Esophagus mucosa (tissue), 1 donor: Measurements from ENCODE around the gene PTPN1. TPM values are rescaled to one million over a fixed set of nuclear protein-coding genes. Genes with fewer than 3 reads are reported as not detected.
"Not testable (repeated sequence)": the region's sequence is repeated elsewhere in the genome, so short reads cannot be mapped to it uniquely, and the experiment has no call there.

Source experiments
- ATAC-seq: fragments of 200-7000 bp; cut with Tn5 transposase; one replicate; pipeline ENCODE4 v1.9.1; 2020
- total RNA-seq: library from RNA; stranded (reverse); gene quantifications from one replicate; pipeline ENCODE4 v1.2.4, GENCODE V29; 2023
- donor health status: DM: yes; HTN: yes; CAD: no.

Gene PTPN1
- total RNA-seq, 1 donor from 2014 or later = 23.3 TPM

GRCh38 chr20:50559856-50560638 lies 49.9 kb downstream of the PTPN1 start:
- ATAC-seq = no peak

DNA sequence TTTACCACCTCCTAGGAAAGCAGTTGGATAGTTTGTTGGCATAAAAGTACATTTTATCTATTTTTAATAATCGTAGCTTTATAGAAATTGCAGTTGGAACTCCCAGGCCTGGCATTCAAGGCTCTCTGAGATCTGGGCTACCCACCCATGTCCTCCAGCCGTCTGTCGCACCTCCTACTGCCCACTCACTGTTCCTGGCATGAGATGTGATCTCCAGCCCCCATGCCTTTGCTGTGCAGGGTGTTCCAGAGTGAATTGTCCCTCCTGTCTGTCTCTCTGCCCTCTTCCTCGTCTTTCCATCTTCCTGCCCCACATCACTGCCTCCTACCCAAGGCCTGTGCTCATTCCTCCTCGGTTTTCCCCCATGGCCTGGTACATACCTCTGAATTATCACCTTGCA lies 50.7 kb downstream of the PTPN1 start:
- ATAC-seq = peak; percentile 3

DNA sequence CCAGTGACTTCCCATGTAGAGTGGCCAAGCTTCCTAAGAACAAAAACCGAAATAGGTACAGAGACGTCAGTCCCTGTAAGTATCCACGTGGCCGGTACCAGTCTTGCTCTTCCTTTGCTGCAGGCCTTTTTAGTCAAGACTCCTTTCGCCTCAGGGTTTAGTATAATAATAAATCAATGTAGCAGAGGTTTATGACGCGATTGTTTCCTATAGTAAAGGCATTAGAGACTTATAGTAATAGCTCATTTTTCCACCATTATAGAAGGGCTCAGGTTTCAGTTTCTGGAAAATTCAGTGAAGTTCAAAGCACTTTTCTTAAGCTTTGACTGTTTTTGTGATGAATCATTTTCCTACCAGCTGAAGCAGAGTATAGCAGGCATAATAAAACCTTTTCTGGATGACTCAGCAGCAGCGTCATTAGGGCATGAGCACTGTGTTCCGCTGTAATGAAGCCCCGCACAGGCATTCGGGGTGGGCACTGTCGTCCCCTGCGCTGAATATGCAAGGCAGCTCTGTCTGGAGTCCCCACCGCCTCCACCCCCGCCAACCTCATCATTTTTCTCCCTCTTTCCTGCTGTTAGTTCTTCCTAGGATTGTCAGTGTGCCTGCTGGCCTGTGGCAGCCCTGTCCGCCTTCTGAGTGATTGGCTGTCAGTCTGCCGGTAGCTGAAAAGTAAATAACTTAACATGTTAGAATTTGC lies 51.3 kb downstream of the PTPN1 start:
- peak; percentile 83 for ATAC-seq

GRCh38 chr20:50562262-50562701 lies 52.1 kb downstream of the PTPN1 start:
- no peak for ATAC-seq

GRCh38 chr20:50563133-50563944 lies 53.2 kb downstream of the PTPN1 start:
- ATAC-seq = no peak

- ATAC-seq = no peak
These were observed 55.2 kb downstream of the PTPN1 start for GRCh38 chr20:50565383-50565782.

DNA sequence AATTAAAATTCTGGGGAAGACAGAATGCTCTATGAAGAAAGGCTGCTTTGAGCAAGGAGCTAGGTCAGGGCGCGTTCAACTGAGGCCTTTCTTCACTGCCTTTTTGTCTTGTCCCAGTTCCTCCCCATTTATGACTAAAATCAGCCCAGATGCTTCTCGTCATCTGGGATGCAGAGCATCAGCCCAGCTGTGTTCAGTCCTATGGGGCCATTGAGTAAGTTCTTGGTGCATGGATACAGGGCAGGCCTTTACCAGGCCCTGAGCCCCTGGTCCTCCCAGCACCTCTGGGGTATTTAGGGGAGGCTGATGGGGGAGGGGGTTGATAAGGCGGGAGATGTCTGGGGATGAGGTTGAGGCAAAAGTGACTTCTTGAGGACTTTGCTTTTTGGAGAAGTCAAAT lies 55.7 kb downstream of the PTPN1 start:
- no peak for ATAC-seq

DNA sequence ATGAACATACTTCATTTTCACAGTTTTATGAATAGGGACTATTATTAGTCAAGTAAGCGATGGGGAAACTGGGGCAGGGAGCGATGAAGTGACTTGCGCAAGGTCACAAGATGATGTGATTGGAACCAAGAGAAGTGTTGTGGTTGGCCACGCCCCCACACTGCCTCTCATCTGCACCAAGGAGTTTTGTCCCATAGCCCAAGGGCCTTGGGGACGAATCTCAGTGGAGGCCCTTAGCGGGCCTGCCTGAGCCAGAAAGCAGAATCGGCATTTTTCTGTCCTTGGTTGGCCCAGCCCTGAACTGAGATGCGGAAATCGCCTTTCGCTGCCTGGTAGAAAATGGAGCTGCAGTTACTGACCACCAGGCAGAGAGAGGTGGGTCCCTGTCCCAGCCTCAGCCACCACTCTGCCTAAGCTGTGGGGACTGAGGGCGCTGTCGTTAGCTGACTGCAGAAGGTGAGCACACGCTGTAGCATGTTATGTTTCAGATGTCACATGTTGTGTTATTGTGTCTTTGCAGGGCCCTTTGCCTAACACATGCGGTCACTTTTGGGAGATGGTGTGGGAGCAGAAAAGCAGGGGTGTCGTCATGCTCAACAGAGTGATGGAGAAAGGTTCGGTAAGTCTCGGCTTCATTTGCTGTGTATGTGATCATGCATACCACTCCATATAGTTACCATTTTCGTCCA lies 57.8 kb downstream of the PTPN1 start:
- ATAC-seq = no peak

GRCh38 chr20:50568549-50568942 lies 58.4 kb downstream of the PTPN1 start:
- peak; percentile 40 for ATAC-seq

DNA sequence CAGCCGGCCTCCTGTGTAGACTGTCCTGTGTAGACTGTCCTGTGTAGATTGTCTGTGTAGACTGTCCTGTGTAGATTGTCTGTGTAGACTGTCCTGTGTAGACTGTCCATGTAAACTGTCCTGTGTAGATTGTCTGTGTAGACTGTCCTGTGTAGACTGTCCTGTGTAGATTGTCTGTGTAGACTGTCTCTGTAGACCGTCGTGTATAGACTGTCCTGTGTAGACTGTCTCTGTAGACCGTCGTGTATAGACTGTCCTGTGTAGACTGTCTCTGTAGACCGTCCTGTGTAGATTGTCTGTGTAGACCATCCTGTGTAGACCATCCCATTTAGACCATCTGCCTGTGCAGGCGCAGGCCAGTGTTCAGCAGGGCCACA lies 59.3 kb downstream of the PTPN1 start:
- ATAC-seq = not testable (repeated sequence)

DNA sequence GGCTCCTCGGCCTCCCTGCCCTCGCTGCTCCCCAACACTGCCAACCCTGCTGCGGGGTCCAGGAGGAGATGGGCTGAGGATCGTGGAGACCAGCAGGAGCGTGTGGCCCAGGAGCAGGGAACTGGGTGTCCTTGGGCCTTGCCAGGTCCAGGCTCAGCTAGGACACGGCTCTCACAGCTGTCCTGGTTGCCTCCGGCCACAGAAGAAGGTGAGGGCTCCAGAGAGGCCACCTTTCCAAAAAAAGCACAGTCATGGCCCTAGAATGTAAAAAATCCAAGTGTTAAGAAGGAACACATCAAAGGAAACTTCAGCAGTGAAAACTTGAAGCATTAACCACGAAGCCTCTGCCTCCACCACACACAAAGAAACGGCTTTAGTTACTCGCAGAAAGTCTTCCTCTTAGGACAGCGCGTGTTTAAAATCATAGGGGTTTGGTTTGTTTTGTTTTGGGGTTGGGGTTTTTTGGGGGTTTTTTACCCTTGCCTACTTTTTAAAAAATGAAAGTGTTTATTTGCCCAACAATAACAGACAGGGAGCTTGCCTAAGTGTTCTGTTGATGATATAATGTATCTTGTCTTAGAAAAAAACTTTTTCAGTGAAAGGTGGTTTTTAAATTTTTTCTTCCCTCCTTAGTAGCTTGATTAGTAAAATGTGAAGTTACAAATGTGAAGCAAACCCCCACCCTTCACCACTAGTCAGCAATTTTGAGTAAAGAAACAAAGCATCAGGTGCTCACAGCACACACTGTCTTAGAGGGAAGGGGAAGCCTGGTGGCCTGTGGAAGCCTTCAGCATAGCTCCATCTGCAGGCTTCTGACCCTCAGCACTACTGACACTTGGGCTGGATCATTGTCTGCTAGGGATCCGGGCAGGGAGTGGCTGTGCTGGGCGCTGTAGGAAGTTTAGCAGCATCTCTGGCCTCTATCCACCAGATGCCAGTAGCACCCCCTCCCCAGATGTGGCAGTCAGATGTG lies 60.0 kb downstream of the PTPN1 start:
- ATAC-seq = peak; percentile 61

- ATAC-seq = no peak
These were observed 61.3 kb downstream of the PTPN1 start for GRCh38 chr20:50571466-50571865.

- ATAC-seq = no peak
These were observed 63.0 kb downstream of the PTPN1 start for GRCh38 chr20:50572938-50573777.

DNA sequence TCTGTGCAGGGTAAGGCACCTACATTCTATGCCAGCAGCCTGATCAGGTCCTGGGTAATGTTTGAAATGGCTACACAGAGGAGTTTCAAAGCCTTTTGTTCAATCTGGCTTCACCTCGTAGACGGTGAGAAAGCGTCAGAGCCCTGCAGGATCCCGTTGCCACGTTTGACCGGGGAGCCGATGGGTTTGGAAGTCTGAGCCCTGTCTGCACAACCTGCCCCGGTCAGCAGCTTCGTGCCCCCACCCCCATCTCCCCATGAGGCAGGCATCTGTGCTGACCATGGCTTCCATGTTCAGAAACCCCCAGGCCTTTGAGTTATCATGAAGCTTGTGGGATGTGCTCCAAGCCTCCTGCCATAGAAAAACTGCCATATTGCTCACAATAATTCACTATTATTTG lies 63.9 kb downstream of the PTPN1 start:
- no peak for ATAC-seq

DNA sequence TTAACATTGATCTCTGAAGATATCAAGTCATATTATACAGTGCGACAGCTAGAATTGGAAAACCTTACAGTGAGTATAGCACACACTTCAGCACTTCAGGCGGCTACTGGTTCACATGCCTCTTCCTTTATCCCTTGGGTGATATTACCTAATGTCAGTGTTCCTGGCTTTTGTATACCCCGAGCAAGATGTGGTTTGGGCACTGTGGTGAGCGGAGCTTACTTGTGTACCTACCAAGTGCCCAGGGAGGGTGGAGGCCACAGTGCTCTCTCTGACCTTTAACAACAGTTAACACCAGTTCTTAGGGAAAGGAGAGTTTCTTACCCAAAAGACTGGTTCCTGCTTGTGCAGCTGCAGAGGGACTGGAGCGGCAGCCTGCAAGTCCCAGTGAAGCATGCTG lies 64.4 kb downstream of the PTPN1 start:
- ATAC-seq = no peak

DNA sequence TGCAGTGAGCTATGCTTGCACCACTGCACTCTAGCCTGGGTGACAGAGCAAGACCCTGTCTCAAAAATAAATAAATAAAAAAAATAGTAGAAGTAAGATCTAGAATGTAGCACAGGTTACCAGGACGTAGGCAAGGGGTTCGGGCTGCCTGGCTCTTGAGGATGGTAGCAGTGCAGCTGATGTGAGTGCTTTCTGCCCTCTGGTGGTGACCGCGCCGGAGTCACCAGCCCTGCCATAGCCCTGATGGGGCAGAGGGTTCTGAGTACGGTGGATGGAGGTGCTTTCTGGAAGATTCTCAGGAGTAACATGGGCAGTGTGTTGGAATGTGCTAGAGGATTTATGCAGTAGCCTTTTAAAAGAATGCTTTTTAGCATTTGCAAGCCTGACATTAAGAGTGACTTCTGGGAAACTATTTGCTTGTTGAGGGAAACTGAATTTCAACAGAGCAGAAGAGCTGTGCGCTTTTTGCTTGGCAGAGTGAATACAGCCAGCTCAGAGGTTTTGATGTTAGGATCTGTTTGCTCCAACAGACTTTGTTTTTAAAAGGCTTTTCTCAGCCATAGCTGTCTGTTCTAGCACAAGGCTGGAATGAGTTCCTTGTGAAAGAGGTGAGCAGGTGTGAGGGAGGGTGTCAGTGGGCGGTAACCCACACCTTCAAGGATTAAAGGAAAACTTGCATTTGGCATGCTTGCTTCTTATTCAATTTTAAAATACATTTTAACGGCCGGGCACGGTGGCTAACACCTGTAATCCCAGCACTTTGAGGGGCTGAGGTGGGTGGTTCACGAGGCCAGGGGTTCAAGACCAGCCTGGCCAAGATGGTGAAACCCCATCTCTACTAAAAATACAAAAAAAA lies 65.9 kb downstream of the PTPN1 start:
- peak; percentile 77 for ATAC-seq

GRCh38 chr20:50577175-50578018 lies 67.2 kb downstream of the PTPN1 start:
- ATAC-seq = no peak

GRCh38 chr20:50578061-50578777 lies 68.0 kb downstream of the PTPN1 start:
- ATAC-seq = no peak
